CD4-positive, alpha-beta memory T cell (primary cell): ENCODE results near the gene PLXNA2. TPM values are rescaled to one million over a fixed set of nuclear protein-coding genes. Genes with fewer than 3 reads are reported as not detected.

Experiments used
- CTCF ChIA-PET: fragments of 350-600 bp; sonication (Branson Sonifier 250); formaldehyde crosslinking; loops from one replicate; lab custom pipeline; 2021; ENCODE audit warnings: inconsistent platforms; ENCODE audit not compliant: partially characterized antibody; lab: Charles Lee
- POLR2A ChIA-PET: fragments of 350-600 bp; sonication (Branson Sonifier 250); formaldehyde crosslinking; loops from one replicate; lab custom pipeline; 2021; ENCODE audit not compliant: partially characterized antibody; lab: Charles Lee
- DNase-seq, 5 donors: peaks; one replicate each; pipeline versions ENCODE4 v3.0.0 to v3.0.0-alpha.2; 2020 to 2022; ENCODE audit warnings: mixed read lengths in 1 of 5
- H3K27ac ChIP-seq: one replicate; pipeline ENCODE4 v1.7.0; 2013; ENCODE audit warnings: low read depth, low read length
- H3K27me3 ChIP-seq: 2 replicates; pipeline ENCODE4 v1.7.0; 2013; ENCODE audit warnings: mild to moderate bottlenecking, low read length, moderate library complexity; ENCODE audit not compliant: insufficient read depth
- H3K36me3 ChIP-seq: 2 replicates; pipeline ENCODE4 v1.7.0; 2013; ENCODE audit warnings: mild to moderate bottlenecking, low read length, moderate library complexity; ENCODE audit not compliant: insufficient read depth
- H3K4me1 ChIP-seq: 2 replicates; pipeline ENCODE4 v1.7.0; 2013; ENCODE audit warnings: mild to moderate bottlenecking, low read length, moderate library complexity; ENCODE audit not compliant: insufficient read depth
- H3K4me3 ChIP-seq, 2 donors: one replicate each; pipeline ENCODE4 v1.7.0; 2013; ENCODE audit warnings: low read length in 2 of 2, mild to moderate bottlenecking in 1 of 2
- H3K9me3 ChIP-seq, 2 donors: one replicate each; pipeline ENCODE4 v1.7.0; 2013; ENCODE audit warnings: low read length in 2 of 2, control low read depth in 1 of 2; ENCODE audit not compliant: control insufficient read depth in 1 of 2
- H3K27ac Mint-ChIP-seq, 7 donors: one replicate each; pipeline ENCODE4 v1.8.0; 2020 to 2021; ENCODE audit warnings: mixed read lengths in 7 of 7, mild to moderate bottlenecking in 6 of 7, inconsistent platforms in 3 of 7, moderate library complexity in 3 of 7
- H3K27me3 Mint-ChIP-seq, 2 donors: one replicate each; pipeline ENCODE4 v1.8.0; 2020 to 2021; ENCODE audit warnings: mixed read lengths in 2 of 2
- H3K36me3 Mint-ChIP-seq, 2 donors: one replicate each; pipeline ENCODE4 v1.8.0; 2020 to 2021; ENCODE audit warnings: mixed read lengths in 2 of 2, inconsistent platforms in 1 of 2, mild to moderate bottlenecking in 1 of 2
- H3K4me1 Mint-ChIP-seq, 4 donors: one replicate each; pipeline ENCODE4 v1.8.0; 2020 to 2021; ENCODE audit warnings: mixed read lengths in 4 of 4, mild to moderate bottlenecking in 1 of 4
- H3K4me3 Mint-ChIP-seq, 8 donors: one replicate each; pipeline ENCODE4 v1.8.0; 2020 to 2021; ENCODE audit warnings: mixed read lengths in 8 of 8, mild to moderate bottlenecking in 7 of 8, moderate library complexity in 6 of 8, inconsistent platforms in 3 of 8
- H3K9me3 Mint-ChIP-seq, 8 donors: one replicate each; pipeline ENCODE4 v1.8.0; 2020 to 2021; ENCODE audit warnings: mixed read lengths in 8 of 8, mild to moderate bottlenecking in 5 of 8, inconsistent platforms in 3 of 8, moderate library complexity in 1 of 8
- intact Hi-C: fragments of 100-400 bp; cut with micrococcal nuclease; formaldehyde crosslinking; loops from one replicate; pipeline ENCODE4 v1.15.1; 2023
- polyA plus RNA-seq, 2 donors: library from polyadenylated mRNA; unstranded; fragments of 300-500 nt; fragmentation: Illumina TruSeq; gene quantifications; one replicate each; pipeline ENCODE4 v1.2.3, GENCODE V29; 2021
- total RNA-seq, 2 experiments: library from RNA; stranded (reverse); gene quantifications; one replicate each; pipeline ENCODE4 v1.2.3, GENCODE V29; 2021

PLXNA2 gene
- total and polyA plus RNA-seq, 4 experiments from 2014 or later = 0.10 to 4.0 (median 1.8) TPM

GRCh38 chr1:208161656-208162375 lies 82.4 kb downstream of the PLXNA2 start:
- Mint-ChIP-seq H3K9me3 (no peaks in the 10 kb centered on the region), H3K27ac (no peak overlapping the region), H3K4me1 (no peaks in the 10 kb centered on the region), H3K27me3 (peaks cover 16 to 26% of the 10 kb centered on the region in 2 donors), H3K4me3 (no peak overlapping the region), H3K36me3 (no peaks in the 10 kb centered on the region)
- no peak overlapping the region for H3K4me3 ChIP-seq
- H3K36me3 ChIP-seq = no peaks in the 10 kb centered on the region
- H3K27ac ChIP-seq = no peak overlapping the region
- ChIA-PET CTCF (interaction anchor here (1.2 kb wide), 1 partner anchor 83 kb away, joined by 3 read pairs; no protein-coding TSS in a partner anchor), POLR2A (no interaction called here)
- DNase-seq = no peak
- intact Hi-C loops = no loop called here
- H3K27me3 ChIP-seq = no peaks in the 10 kb centered on the region
- no peaks in the 10 kb centered on the region for H3K4me1 ChIP-seq
- H3K9me3 ChIP-seq = no peaks in the 10 kb centered on the region

GRCh38 chr1:208161005-208161404 lies 83.2 kb downstream of the PLXNA2 start:
- H3K4me3 ChIP-seq = no peak overlapping the region
- H3K9me3 ChIP-seq = no peaks in the 10 kb centered on the region
- H3K27me3 ChIP-seq = no peaks in the 10 kb centered on the region
- Mint-ChIP-seq H3K36me3 (no peaks in the 10 kb centered on the region), H3K9me3 (no peaks in the 10 kb centered on the region), H3K27ac (no peak overlapping the region), H3K27me3 (peaks cover 16 to 21% of the 10 kb centered on the region in 2 donors), H3K4me1 (no peaks in the 10 kb centered on the region), H3K4me3 (no peak overlapping the region)
- no peak for DNase-seq
- no peaks in the 10 kb centered on the region for H3K4me1 ChIP-seq
- ChIA-PET CTCF (interaction anchor here (1.2 kb wide), 1 partner anchor 84 kb away, joined by 3 read pairs; no protein-coding TSS in a partner anchor), POLR2A (no interaction called here)
- H3K27ac ChIP-seq = no peak overlapping the region
- intact Hi-C loops = no loop called here
- H3K36me3 ChIP-seq = no peaks in the 10 kb centered on the region

- no peak overlapping the region for H3K4me3 Mint-ChIP-seq
- Histone ChIP-seq H3K4me1 (no peaks in the 10 kb centered on the region), H3K27ac (no peak overlapping the region), H3K27me3 (no peaks in the 10 kb centered on the region), H3K36me3 (no peaks in the 10 kb centered on the region), H3K9me3 (no peaks in the 10 kb centered on the region), H3K4me3 (no peak overlapping the region)
- H3K27ac Mint-ChIP-seq = no peak overlapping the region
- H3K36me3 Mint-ChIP-seq = no peaks in the 10 kb centered on the region
- intact Hi-C loops = no loop called here
- no peaks in the 10 kb centered on the region for H3K9me3 Mint-ChIP-seq
- DNase-seq = no peak
- no peaks in the 10 kb centered on the region for H3K4me1 Mint-ChIP-seq
- H3K27me3 Mint-ChIP-seq = peaks cover 15 to 19% of the 10 kb centered on the region in 2 donors
- POLR2A ChIA-PET = no interaction called here
- CTCF ChIA-PET = interaction anchor here (1.2 kb wide), 1 partner anchor 85 kb away, joined by 3 read pairs; no protein-coding TSS in a partner anchor
Measured at GRCh38 chr1:208160259-208160819, 83.8 kb downstream of the PLXNA2 start.

- ChIA-PET POLR2A (no interaction called here), CTCF (no interaction called here)
- H3K4me3 Mint-ChIP-seq = no peak overlapping the region
- DNase-seq = no peak
- H3K4me1 ChIP-seq = no peaks in the 10 kb centered on the region
- no peaks in the 10 kb centered on the region for H3K36me3 Mint-ChIP-seq
- no peaks in the 10 kb centered on the region for H3K27me3 ChIP-seq
- H3K9me3 ChIP-seq = no peaks in the 10 kb centered on the region
- no peaks in the 10 kb centered on the region for H3K9me3 Mint-ChIP-seq
- H3K27ac ChIP-seq = no peak overlapping the region
- no peaks in the 10 kb centered on the region for H3K36me3 ChIP-seq
- H3K27me3 Mint-ChIP-seq = peaks cover 12 to 17% of the 10 kb centered on the region in 2 donors
- H3K4me1 Mint-ChIP-seq = no peaks in the 10 kb centered on the region
- H3K27ac Mint-ChIP-seq = no peak overlapping the region
- H3K4me3 ChIP-seq = no peak overlapping the region
- intact Hi-C loops = no loop called here
Measured at GRCh38 chr1:208159555-208160258, 84.5 kb downstream of the PLXNA2 start.

DNA sequence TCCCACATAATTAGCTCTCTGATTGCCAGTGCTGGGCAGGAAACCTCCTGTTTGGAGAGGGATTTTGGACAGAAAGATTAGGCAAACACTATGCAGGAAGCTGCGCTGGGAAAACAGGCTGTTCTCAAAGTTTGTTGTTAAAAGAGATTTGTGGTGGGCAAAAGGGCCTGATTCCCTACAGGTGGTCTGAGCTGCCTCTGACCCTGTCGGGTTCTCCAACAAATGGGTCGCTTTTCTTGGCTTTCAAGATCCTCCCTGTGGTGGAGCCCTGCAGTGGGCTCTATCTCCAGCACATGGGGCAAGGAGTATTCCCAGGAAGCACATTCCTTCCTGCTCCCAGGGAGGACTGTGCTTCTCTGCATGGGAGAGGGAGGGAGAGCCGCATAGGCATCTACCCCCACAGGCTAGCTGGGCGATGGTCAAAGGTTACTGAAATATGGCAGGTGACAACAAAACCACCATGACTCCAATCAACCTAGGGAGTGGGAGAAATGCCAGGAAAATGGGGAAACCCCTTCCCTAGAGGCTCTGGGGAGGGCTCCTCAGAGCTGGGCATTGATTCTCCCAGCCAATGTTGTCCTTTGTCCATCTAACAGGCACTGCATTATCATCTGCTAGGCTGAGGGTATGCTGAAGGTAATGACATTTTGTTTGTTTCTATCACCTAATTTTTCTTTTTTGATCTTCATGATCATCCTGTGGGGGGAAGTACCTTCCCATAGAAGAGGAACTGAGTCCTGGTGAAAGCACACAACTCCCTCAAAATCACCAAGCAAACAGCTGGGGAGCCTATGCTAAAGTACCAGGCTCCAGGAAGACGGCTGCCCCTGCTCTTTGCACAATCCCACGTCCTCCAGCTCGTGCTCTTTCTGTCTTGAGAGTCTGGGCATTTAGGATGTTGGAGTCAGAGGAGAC lies 85.3 kb downstream of the PLXNA2 start:
- Histone ChIP-seq H3K27ac (no peak overlapping the region), H3K4me1 (no peaks in the 10 kb centered on the region), H3K4me3 (no peak overlapping the region), H3K9me3 (no peaks in the 10 kb centered on the region), H3K27me3 (no peaks in the 10 kb centered on the region), H3K36me3 (no peaks in the 10 kb centered on the region)
- H3K4me1 Mint-ChIP-seq = peaks cover 0 to 1% (median 0%) of the 10 kb centered on the region in 4 donors
- ChIA-PET CTCF (no interaction called here), POLR2A (no interaction called here)
- H3K4me3 Mint-ChIP-seq = no peak overlapping the region
- no peaks in the 10 kb centered on the region for H3K36me3 Mint-ChIP-seq
- DNase-seq = no peak
- H3K27ac Mint-ChIP-seq = no peak overlapping the region
- no peaks in the 10 kb centered on the region for H3K9me3 Mint-ChIP-seq
- peaks cover 10 to 17% of the 10 kb centered on the region in 2 donors for H3K27me3 Mint-ChIP-seq
- intact Hi-C loops = no loop called here

- H3K4me3 ChIP-seq = no peak overlapping the region
- H3K4me1 Mint-ChIP-seq = peaks cover 0 to 3% (median 0%) of the 10 kb centered on the region in 4 donors
- H3K27me3 ChIP-seq = no peaks in the 10 kb centered on the region
- H3K27ac ChIP-seq = no peak overlapping the region
- no peak overlapping the region for H3K4me3 Mint-ChIP-seq
- H3K36me3 ChIP-seq = no peaks in the 10 kb centered on the region
- no peaks in the 10 kb centered on the region for H3K36me3 Mint-ChIP-seq
- H3K27ac Mint-ChIP-seq = no peak overlapping the region
- H3K9me3 Mint-ChIP-seq = no peaks in the 10 kb centered on the region
- H3K9me3 ChIP-seq = no peaks in the 10 kb centered on the region
- H3K4me1 ChIP-seq = no peaks in the 10 kb centered on the region
- ChIA-PET CTCF (no interaction called here), POLR2A (no interaction called here)
- H3K27me3 Mint-ChIP-seq = peaks cover 7 to 8% of the 10 kb centered on the region in 2 donors
- no peak for DNase-seq
- intact Hi-C loops = no loop called here
Measured at GRCh38 chr1:208157769-208158168, 86.4 kb downstream of the PLXNA2 start.
